ENCODE data around the gene SHISA5. TPM values are rescaled to one million over a fixed set of nuclear protein-coding genes. Genes with fewer than 3 reads are reported as not detected.

The SHISA5 gene
- total and polyA plus RNA-seq, 10 of the 15 experiments (the other 5 are each of a cell fraction or from before 2014, with no cell fraction given), result 17.1 to 148 (median 67.3) TPM

- H3K27ac ChIP-seq (ENCODE audit: control insufficient read depth, insufficient read depth), result no peak overlapping the region
- H3K9me3 ChIP-seq (replicated peaks; ENCODE audit: control insufficient read depth, insufficient read depth, low read length), result no peaks in the 10 kb centered on the region
- no peak for DNase-seq (ENCODE audit: low read depth, low spot score)
- H3K4me2 ChIP-seq (ENCODE audit: control insufficient read depth, insufficient read depth), result no peak overlapping the region
- peak; percentile 100 for ATAC-seq
- no peaks in the 10 kb centered on the region for H3K27me3 ChIP-seq (replicated peaks in 1 of 2; ENCODE audit: control insufficient read depth in 2 of 2, insufficient read depth in 2 of 2, low read length in 1 of 2)
- RAD21 ChIA-PET (ENCODE audit: unreplicated experiment), result interaction anchor here (0.7 to 4.7 kb wide), 16 partner anchors 9 to 360 kb away, joined by 3 to 35 read pairs (median 4); partner anchors contain the start of genes ATRIP, CCDC51, CDC25A and SLC26A6
- H3K36me3 ChIP-seq (ENCODE audit: control insufficient read depth in 2 of 2, insufficient read depth in 2 of 2, low read length in 1 of 2), result peaks cover 0 to 37% of the 10 kb centered on the region in 2 experiments; a peak in 3 of 4 replicates
- H4K20me1 ChIP-seq (ENCODE audit: control insufficient read depth, insufficient read depth), result peaks cover 2% of the 10 kb centered on the region; the same call in 1 of the 2 replicates
- 52% methylated on average over 10 of the region's 10 CpGs for WGBS (ENCODE audit: insufficient coverage, insufficient replicate concordance, low lambda C conversion rate, missing lambda C conversion rate)
- no TSS peak for BruUV-seq (replicated peaks)
- in situ Hi-C loops (cut with MboI), result no loop called here
- CTCF ChIA-PET, result interaction anchor here (0.6 to 16.3 kb wide), 33 partner anchors 9 to 1502 kb away, joined by 3 to 239 read pairs (median 4); partner anchors contain the start of genes ATRIP, CCDC51, SLC26A6 and TMA7
- H2AFZ ChIP-seq (ENCODE audit: control insufficient read depth, low read depth, low read length), result no peak overlapping the region
- intact Hi-C loops (cut with micrococcal nuclease; ENCODE audit: unreplicated experiment), result loop anchor here (1.0 to 5.0 kb wide), 3 partner anchors 37 to 148 kb away; no protein-coding TSS in a partner anchor
- H3K79me2 ChIP-seq (ENCODE audit: control insufficient read depth, insufficient read depth, low read length), result peaks cover 27% of the 10 kb centered on the region
- no peak overlapping the region for H3K4me3 ChIP-seq
- POLR2A ChIA-PET, result interaction anchor here (0.9 to 1.4 kb wide), 2 partner anchors 11 to 110 kb away, joined by 3 to 4 read pairs; no protein-coding TSS in a partner anchor
- H3K4me1 ChIP-seq (ENCODE audit: control insufficient read depth, insufficient read depth, low read length), result no peaks in the 10 kb centered on the region; the same call in 1 of the 2 replicates
- H3K9ac ChIP-seq (ENCODE audit: control insufficient read depth, insufficient read depth, low read length), result no peak overlapping the region
- SMC1A ChIA-PET (ENCODE audit: uncharacterized antibody, unreplicated experiment), result interaction anchor here (0.7 to 3.8 kb wide), 18 partner anchors 8 to 317 kb away, joined by 3 to 28 read pairs (median 4); partner anchors contain the start of genes CCDC51, PFKFB4 and TMA7
- FAIRE-seq, result peak; percentile 66
- TF ChIP-seq SPI1 (IDR thresholded peaks at IDR 0.05; ENCODE audit: borderline replicate concordance, insufficient read depth, low read depth, low read length) (peak; percentile 60; the same call in 1 of the 2 replicates), ZBTB33 (IDR thresholded peaks at IDR 0.05) (no peak), CEBPB (IDR thresholded peaks at IDR 0.05; ENCODE audit: borderline replicate concordance in 1 of 2, low read depth in 2 of 2, low read length in 2 of 2) (no peak), RAD21 (IDR thresholded peaks at IDR 0.05; ENCODE audit: insufficient read depth, low read depth, low read length) (peak; percentile 93), CTCF (IDR thresholded peaks at IDR 0.05 in 2 of 3, conservative IDR thresholded peaks at IDR 0.05 in 1 of 3; ENCODE audit: control insufficient read depth in 2 of 3, extremely low read depth in 1 of 3, insufficient read depth in 1 of 3, low read depth in 3 of 3, low read length in 3 of 3) (peak; percentile 90 to 95 (median 95)), RBBP5 (conservative IDR thresholded peaks at IDR 0.05) (no peak), PKNOX1 (IDR thresholded peaks at IDR 0.05) (no peak), SMC3 (IDR thresholded peaks at IDR 0.05; ENCODE audit: borderline replicate concordance, low read length) (peak; percentile 87), HSF1 (IDR thresholded peaks at IDR 0.05; ENCODE audit: low read depth, low read length) (peak; percentile 41; the same call in 1 of the 2 replicates), YY1 (IDR thresholded peaks at IDR 0.05; ENCODE audit: low read depth, low read length) (peak; percentile 69; the same call in 1 of the 2 replicates), SMARCA5 (IDR thresholded peaks at IDR 0.05) (peak; percentile 47; the same call in 1 of the 2 replicates), NFIC (IDR thresholded peaks at IDR 0.05; ENCODE audit: low read depth, low read length) (no peak)
Observed at GRCh38 chr3:48548729-48549705, 45.0 kb upstream of the SHISA5 start.
